Measurements from ENCODE around the gene RABIF. TPM values are rescaled to one million over a fixed set of nuclear protein-coding genes. Genes with fewer than 3 reads are reported as not detected.
"Not testable (repeated sequence)": the region's sequence is repeated elsewhere in the genome, so short reads cannot be mapped to it uniquely, and the experiment has no call there.

Gene RABIF
- total RNA-seq, 1 experiment from 2014 or later = 15.3 TPM

DNA sequence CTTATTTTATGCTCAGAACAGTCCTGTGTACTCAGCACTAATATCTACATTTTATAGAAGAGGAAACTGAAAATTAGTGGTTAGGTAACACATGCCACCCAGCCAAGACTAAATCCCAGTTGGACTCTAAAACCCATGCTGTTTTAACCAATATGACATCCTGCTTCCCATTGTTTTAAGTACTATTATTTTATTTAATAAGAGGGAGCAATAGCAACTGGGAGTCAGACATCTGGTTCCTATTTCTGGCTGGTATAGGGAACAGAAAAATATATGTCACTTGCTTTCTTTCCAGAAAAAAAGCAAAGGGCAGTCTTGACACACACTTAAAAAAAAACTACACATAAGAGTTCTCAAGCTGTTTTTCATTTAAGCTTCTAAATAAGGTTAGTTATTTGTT lies 26.2 kb upstream of the RABIF start:
- no peak for DNase-seq (ENCODE audit: low read depth, low spot score)
- Histone ChIP-seq H3K27me3 (ENCODE audit: control insufficient read depth, insufficient read depth, low read length) (no peaks in the 10 kb centered on the region), H3K4me3 (ENCODE audit: low read depth in 2 of 2, low read length in 2 of 2) (no peak overlapping the region), H3K4me1 (ENCODE audit: control insufficient read depth, insufficient read depth, low read length) (no peaks in the 10 kb centered on the region), H3K9me3 (ENCODE audit: control insufficient read depth, insufficient read depth, low read depth, low read length) (no peaks in the 10 kb centered on the region), H3K36me3 (ENCODE audit: control insufficient read depth, insufficient read depth, low read length) (peaks cover 35% of the 10 kb centered on the region), H3K27ac (ENCODE audit: low read length) (no peak overlapping the region)
- in situ Hi-C loops (cut with HindIII; ENCODE audit: low pct_unique_long_range_greater_than_20kb, low sequenced_read_pairs) (no loop called here), intact Hi-C loops (cut with micrococcal nuclease; ENCODE audit: unreplicated experiment) (no loop called here)
- ChIA-PET POLR2A (interaction anchor here (0.6 kb wide), 1 partner anchor 35 kb away, joined by 3 read pairs; no protein-coding TSS in a partner anchor), CTCF (no interaction called here)
- TF ChIP-seq TCF7L2 (IDR thresholded peaks at IDR 0.05; ENCODE audit: low read depth, low read length) (no peak), POLR2AphosphoS5 (IDR thresholded peaks at IDR 0.05; ENCODE audit: low read depth, low read length) (no peak), REST (IDR thresholded peaks at IDR 0.05; ENCODE audit: insufficient read depth in 1 of 2, low read depth in 2 of 2, low read length in 1 of 2) (no peak), SIN3A (IDR thresholded peaks at IDR 0.05; ENCODE audit: borderline replicate concordance, insufficient read depth, low read depth, low read length) (no peak)
- TF ChIP-seq, protein P1, sequence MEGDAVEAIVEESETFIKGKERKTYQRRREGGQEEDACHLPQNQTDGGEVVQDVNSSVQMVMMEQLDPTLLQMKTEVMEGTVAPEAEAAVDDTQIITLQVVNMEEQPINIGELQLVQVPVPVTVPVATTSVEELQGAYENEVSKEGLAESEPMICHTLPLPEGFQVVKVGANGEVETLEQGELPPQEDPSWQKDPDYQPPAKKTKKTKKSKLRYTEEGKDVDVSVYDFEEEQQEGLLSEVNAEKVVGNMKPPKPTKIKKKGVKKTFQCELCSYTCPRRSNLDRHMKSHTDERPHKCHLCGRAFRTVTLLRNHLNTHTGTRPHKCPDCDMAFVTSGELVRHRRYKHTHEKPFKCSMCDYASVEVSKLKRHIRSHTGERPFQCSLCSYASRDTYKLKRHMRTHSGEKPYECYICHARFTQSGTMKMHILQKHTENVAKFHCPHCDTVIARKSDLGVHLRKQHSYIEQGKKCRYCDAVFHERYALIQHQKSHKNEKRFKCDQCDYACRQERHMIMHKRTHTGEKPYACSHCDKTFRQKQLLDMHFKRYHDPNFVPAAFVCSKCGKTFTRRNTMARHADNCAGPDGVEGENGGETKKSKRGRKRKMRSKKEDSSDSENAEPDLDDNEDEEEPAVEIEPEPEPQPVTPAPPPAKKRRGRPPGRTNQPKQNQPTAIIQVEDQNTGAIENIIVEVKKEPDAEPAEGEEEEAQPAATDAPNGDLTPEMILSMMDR (IDR thresholded peaks at IDR 0.05) = no peak
- no peak for ATAC-seq
- BruUV-seq (replicated peaks) = no TSS peak

- ATAC-seq; CTCF ChIA-PET; H3K9me3 ChIP-seq (ENCODE audit: control insufficient read depth, insufficient read depth, low read depth, low read length); H3K4me3 ChIP-seq (ENCODE audit: low read depth in 2 of 2, low read length in 2 of 2); H3K27ac ChIP-seq (ENCODE audit: low read length); H3K4me1 ChIP-seq (ENCODE audit: control insufficient read depth, insufficient read depth, low read length); H3K27me3 ChIP-seq (ENCODE audit: control insufficient read depth, insufficient read depth, low read length); BruUV-seq (replicated peaks); in situ Hi-C loops (cut with HindIII; ENCODE audit: low pct_unique_long_range_greater_than_20kb, low sequenced_read_pairs); intact Hi-C loops (cut with micrococcal nuclease; ENCODE audit: unreplicated experiment); DNase-seq (ENCODE audit: low read depth, low spot score): not testable (repeated sequence)
- POLR2A ChIA-PET = interaction anchor here (0.6 kb wide), 1 partner anchor 164 kb away, joined by 4 read pairs; no protein-coding TSS in a partner anchor
- peaks cover 38% of the 10 kb centered on the region for H3K36me3 ChIP-seq (ENCODE audit: control insufficient read depth, insufficient read depth, low read length)
These were observed 23.5 kb upstream of the RABIF start for GRCh38 chr1:202912476-202912875.

DNA sequence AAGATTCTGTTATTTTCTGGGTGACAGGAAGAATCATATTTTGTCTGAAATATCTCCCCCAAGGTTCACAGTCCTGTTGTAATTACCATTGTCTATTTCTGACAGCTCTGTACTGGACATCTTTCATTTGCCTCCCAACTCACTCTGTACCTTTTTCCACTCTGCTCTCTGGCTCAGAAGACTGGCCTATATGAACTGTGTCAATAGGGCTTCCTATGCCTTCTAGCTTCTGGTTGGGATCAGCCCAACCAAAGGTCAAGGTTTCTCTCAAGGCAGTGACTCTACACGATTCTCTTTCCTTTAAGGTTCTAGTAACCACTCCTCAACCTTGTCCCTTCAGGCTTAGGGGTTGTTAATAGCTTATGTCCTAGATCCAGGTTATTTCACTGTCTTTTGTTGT lies 20.5 kb upstream of the RABIF start:
- Histone ChIP-seq H3K4me1 (ENCODE audit: control insufficient read depth, insufficient read depth, low read length) (no peaks in the 10 kb centered on the region), H3K9me3 (ENCODE audit: control insufficient read depth, insufficient read depth, low read depth, low read length) (no peaks in the 10 kb centered on the region), H3K4me3 (ENCODE audit: low read depth in 2 of 2, low read length in 2 of 2) (no peak overlapping the region), H3K27ac (ENCODE audit: low read length) (no peak overlapping the region), H3K27me3 (ENCODE audit: control insufficient read depth, insufficient read depth, low read length) (no peaks in the 10 kb centered on the region), H3K36me3 (ENCODE audit: control insufficient read depth, insufficient read depth, low read length) (peaks cover 33% of the 10 kb centered on the region)
- in situ Hi-C loops (cut with HindIII; ENCODE audit: low pct_unique_long_range_greater_than_20kb, low sequenced_read_pairs) = no loop called here
- no peak for DNase-seq (ENCODE audit: low read depth, low spot score)
- no peak for TF ChIP-seq POLR2AphosphoS5 (IDR thresholded peaks at IDR 0.05; ENCODE audit: low read depth, low read length)
- no peak for TF ChIP-seq REST (IDR thresholded peaks at IDR 0.05; ENCODE audit: insufficient read depth in 1 of 2, low read depth in 2 of 2, low read length in 1 of 2)
- no peak for TF ChIP-seq SIN3A (IDR thresholded peaks at IDR 0.05; ENCODE audit: borderline replicate concordance, insufficient read depth, low read depth, low read length)
- TF ChIP-seq TCF7L2 (IDR thresholded peaks at IDR 0.05; ENCODE audit: low read depth, low read length) = no peak
- TF ChIP-seq, protein P1 (IDR thresholded peaks at IDR 0.05) = no peak
- ChIA-PET POLR2A (no interaction called here), CTCF (no interaction called here)
- ATAC-seq = no peak
- intact Hi-C loops (cut with micrococcal nuclease; ENCODE audit: unreplicated experiment) = no loop called here
- no TSS peak for BruUV-seq (replicated peaks)
